GM21367 (cell line): ENCODE measurements around the gene SERPIND1.

ENCODE experiments used
- ATAC-seq: cut with Tn5 transposase; IDR thresholded peaks from one replicate; pipeline ENCODE4 v1.9.1; 2021; ENCODE audit not compliant: unreplicated experiment

The SERPIND1 gene

GRCh38 chr22:20771918-20772625 is 1.8 kb upstream of the SERPIND1 start:
- no peak for ATAC-seq

DNA sequence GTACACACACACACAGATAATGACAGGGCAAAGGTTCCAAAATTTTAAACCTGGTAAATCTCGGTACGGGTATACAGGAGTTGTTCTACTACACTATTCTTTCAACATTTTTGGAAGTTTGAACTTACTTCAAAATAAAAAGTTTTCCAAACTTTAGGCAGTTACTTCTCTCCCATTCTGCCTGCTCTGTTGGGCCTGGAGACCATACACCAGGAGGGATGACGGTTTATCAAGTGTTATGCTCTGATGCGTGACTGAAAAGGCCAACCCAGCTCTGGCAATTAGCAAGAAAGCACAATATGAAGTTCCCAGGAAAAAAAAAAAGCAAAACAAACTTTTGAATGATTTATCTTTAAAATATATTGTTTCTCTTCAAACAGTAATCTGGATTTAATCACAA is 969 bp downstream of the SERPIND1 start:
- ATAC-seq = no peak

GRCh38 chr22:20775342-20775895 is 1.5 kb downstream of the SERPIND1 start:
- ATAC-seq = no peak

- no peak for ATAC-seq
Measured at GRCh38 chr22:20776624-20777405, 2.9 kb downstream of the SERPIND1 start.

DNA sequence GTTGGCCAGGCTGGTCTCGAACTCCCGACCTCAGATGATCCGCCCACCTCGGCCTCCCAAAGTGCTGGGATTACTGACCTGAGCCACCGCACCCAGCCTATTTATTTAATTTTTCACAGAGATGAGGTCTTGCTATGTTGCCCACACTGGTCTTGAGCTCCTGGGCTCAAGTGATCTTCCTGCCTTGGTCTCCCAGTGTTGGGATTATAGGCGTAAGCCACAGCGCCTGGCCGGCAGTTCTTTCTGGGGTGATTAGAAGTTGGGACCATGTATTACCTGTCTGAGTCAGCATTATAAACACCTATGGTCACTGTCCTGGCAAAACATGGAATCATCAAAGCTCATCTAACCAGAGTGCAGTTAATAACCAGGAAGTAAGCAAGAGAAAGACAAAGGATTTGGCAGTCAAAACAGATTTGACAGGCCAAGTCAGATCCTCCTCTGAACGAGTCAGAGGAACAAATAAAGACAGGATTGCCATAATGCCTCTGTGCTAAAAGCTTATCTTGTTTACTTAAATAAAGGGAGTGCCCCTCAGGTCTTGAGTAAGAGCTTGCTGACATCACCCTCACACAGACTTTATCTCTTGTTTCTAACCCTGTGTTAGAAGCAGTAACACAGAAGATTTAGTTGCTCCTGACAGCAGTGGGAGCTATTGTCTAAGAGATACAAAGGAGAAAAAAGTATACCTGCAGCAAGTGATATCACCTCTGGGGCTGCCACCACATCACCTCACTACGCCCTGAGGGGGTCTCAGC is 3.7 kb downstream of the SERPIND1 start:
- no peak for ATAC-seq

DNA sequence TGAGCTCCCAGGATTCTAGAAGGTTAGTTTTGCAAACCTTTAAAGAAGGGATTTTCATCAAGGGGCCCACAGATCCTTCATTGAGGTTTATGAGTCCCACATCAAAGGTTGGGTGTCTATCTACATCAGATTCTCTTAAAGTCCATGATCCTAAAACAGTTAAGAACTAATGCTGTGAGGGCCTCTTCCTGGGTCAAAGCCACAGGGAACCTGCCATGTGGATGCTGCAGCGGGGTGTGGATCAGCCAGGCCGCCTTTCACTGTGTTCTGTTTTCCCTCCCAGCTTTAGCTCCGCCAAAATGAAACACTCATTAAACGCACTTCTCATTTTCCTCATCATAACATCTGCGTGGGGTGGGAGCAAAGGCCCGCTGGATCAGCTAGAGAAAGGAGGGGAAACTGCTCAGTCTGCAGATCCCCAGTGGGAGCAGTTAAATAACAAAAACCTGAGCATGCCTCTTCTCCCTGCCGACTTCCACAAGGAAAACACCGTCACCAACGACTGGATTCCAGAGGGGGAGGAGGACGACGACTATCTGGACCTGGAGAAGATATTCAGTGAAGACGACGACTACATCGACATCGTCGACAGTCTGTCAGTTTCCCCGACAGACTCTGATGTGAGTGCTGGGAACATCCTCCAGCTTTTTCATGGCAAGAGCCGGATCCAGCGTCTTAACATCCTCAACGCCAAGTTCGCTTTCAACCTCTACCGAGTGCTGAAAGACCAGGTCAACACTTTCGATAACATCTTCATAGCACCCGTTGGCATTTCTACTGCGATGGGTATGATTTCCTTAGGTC is 5.3 kb downstream of the SERPIND1 start:
- ATAC-seq = no peak

GRCh38 chr22:20779818-20780158 is 5.9 kb downstream of the SERPIND1 start:
- ATAC-seq = no peak

DNA sequence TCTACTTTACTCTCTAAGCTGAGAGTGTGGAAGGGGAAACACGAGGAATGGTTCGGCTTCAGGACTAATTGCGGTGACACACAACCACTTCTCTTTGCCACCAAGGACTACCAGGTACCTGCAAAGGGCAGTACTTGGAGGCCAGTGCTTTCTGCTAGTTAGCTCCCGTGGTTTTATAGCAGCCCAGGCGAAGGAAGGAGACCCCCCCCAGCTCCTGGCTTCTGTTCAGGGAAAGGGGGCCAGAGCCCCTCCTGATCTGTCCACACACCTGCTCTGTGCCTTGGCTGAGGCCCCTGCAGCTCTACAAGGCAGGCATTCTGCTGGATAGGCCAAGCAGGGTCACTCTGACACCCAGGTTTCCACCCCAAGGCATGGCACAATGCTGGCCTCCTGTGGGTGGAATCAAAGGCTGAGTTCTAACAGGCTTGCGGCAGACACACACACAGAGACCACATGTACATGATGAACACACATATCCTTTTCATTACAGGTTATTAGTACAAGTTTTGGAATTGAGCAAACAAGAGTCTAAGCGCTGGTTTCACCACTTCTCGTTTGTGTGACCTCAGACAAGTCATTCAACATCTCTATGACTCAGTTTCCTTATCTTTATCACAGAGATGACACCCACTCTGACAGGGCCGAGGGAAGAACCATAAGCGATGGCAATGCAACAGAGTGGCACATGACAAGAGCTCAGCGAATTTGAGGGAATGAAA is 7.5 kb downstream of the SERPIND1 start:
- no peak for ATAC-seq

GRCh38 chr22:20782083-20782482 is 8.2 kb downstream of the SERPIND1 start:
- ATAC-seq = no peak

DNA sequence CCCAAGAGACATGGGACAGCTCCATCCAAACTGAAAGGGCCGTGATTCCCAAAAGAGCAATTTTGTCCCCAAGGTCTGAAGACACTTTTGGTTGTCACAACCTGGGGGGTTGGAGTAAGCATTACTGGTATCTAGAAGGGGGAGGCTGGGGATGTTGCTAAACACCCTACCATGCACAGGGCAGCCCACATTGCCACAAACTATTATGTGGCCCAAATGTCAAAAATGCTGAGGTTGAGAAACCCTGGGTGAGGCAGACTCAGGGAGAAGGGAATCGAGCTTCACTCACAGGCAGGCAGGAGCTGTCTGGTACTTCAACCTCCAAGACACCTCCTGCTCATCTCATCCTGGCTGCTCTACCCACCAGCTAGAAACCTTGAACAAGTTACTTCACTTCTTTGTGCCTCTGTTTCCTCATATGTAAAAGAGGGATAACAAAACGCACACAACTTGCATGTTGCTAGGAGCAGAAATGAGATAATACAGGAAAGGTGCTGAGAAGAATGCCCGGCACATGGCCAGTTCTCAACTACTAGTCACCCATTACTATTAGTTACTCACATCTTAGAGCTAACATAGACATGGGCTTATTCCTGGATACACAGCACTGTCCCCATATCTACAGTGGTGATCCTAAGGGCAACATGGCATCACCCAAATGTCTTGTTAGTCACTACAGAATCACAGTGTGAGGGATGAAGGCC is 8.8 kb downstream of the SERPIND1 start:
- ATAC-seq = no peak

GRCh38 chr22:20783300-20783673 is 9.4 kb downstream of the SERPIND1 start:
- ATAC-seq = no peak

GRCh38 chr22:20783844-20784723 is 10.2 kb downstream of the SERPIND1 start:
- ATAC-seq = no peak

DNA sequence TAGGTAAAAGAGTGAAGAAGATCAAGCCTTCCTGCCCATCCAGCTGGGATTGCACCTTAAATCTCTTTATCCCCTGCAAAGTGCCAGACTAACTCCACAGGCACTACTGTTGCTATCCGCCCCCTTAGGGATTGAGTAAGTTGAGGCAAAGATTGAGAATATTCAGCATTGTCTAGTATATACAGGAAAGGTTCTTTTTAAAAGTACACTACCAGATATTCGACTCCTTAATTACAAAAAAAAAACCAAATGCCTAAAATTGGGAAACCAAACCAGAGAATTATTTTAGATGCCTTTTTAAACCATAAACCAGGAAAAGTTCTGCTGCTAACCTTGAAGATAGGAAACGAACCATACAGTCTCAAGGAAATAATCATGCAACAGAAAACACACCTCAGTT is 11.5 kb downstream of the SERPIND1 start:
- ATAC-seq = no peak

DNA sequence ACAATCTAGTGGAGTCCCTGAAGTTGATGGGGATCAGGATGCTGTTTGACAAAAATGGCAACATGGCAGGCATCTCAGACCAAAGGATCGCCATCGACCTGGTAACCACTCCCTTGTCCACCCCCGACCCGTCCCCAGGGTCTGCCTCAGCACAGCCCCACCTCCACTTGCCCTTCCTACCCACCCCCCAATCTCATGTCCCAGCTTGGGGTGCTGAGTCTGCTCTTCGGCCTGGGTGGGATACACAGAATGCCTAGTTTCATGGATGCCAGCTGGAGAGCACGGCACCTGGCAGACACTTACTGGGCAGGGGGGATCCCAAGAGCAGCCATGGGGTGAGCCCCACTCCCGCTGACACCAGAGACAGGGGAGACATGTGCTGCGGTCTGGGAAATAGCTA is 12.1 kb downstream of the SERPIND1 start:
- ATAC-seq = no peak

GRCh38 chr22:20786536-20786979 is 12.6 kb downstream of the SERPIND1 start:
- ATAC-seq = no peak

GRCh38 chr22:20787223-20787622 is 13.3 kb downstream of the SERPIND1 start:
- ATAC-seq = no peak

DNA sequence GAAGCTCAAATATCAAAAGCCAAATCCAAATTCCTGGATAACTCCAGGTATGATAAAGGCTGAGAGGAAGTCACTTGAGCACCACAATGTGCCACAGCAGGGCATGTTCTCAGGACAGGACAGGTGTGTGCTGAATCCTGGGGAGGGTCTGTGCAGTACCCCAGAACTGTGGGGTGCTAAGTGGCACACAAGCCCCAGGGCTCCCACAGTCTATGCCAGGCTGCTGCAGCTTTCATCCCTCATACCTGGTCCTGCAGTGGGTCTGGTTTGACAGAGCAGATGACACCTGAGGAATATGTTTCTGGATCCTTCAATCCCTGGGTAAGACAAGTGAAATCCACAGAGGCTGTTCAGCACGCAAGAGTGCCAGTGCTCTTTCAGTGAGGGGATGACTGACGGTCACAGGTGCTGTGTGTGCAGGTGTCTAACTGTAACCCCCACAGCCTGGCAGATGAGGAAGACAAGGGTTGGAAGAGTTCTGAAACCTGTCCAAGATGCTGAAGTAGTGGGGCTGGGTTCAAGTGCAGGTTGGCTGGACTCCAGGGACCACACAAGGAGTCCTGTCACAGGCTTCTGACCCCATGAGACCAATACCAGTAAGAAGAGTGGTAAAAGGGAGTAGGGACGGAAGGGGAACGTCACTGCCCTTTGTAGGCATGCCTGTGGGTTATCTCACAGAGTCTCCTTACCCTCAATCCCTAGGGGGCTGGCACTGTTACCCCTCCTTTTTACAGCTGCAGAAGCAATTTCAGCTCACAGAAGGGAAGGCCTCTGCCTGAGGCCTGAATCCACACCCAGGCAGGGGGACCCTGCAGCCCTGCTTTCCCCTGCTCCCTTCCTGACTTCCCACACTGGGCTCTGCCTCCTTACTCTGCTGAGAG is 14.1 kb downstream of the SERPIND1 start:
- no peak for ATAC-seq
